ENCODE data around the gene CA6. TPM values are rescaled to one million over a fixed set of nuclear protein-coding genes. Genes with fewer than 3 reads are reported as not detected.
"Not testable (repeated sequence)": the region's sequence is repeated elsewhere in the genome, so short reads cannot be mapped to it uniquely, and the experiment has no call there.

The CA6 gene
- total RNA-seq, 3 donors from 2014 or later, result not detected

GRCh38 chr1:9020305-9020704, 74.6 kb downstream of the CA6 start:
- Histone ChIP-seq H3K4me3 (no peak overlapping the region), H3K27ac (no peak overlapping the region), H3K9me3 (no peaks in the 10 kb centered on the region), H3K36me3 (no peaks in the 10 kb centered on the region), H3K4me1 (no peaks in the 10 kb centered on the region), H3K27me3 (no peaks in the 10 kb centered on the region)
- TF ChIP-seq POLR2AphosphoS5 (IDR thresholded peaks at IDR 0.05) (no peak), POLR2A (IDR thresholded peaks at IDR 0.05) (no peak), CTCF (IDR thresholded peaks at IDR 0.05) (no peak)
- intact Hi-C loops (cut with DNase I; ENCODE audit: low total_unique reads), result no loop called here
- no peak for DNase-seq (ENCODE audit: low spot score in 2 of 2)

- intact Hi-C loops (cut with DNase I; ENCODE audit: low total_unique reads); H3K27me3 ChIP-seq; H3K27ac ChIP-seq; DNase-seq (ENCODE audit: low spot score in 2 of 2); H3K9me3 ChIP-seq; H3K36me3 ChIP-seq; H3K4me1 ChIP-seq; H3K4me3 ChIP-seq: not testable (repeated sequence)
These were observed 76.5 kb downstream of the CA6 start for GRCh38 chr1:9022026-9022738.

GRCh38 chr1:9022773-9023172, 77.1 kb downstream of the CA6 start:
- no peaks in the 10 kb centered on the region for H3K4me1 ChIP-seq
- intact Hi-C loops (cut with DNase I; ENCODE audit: low total_unique reads), result no loop called here
- TF ChIP-seq POLR2AphosphoS5 (IDR thresholded peaks at IDR 0.05) (no peak), POLR2A (IDR thresholded peaks at IDR 0.05) (no peak), CTCF (IDR thresholded peaks at IDR 0.05) (no peak)

More at GRCh38 chr1:9022773-9023172, 77.1 kb downstream of the CA6 start:
- no peaks in the 10 kb centered on the region for H3K9me3 ChIP-seq
- H3K36me3 ChIP-seq, result no peaks in the 10 kb centered on the region
- DNase-seq (ENCODE audit: low spot score in 2 of 2), result no peak
- no peak overlapping the region for H3K27ac ChIP-seq
- H3K27me3 ChIP-seq, result no peaks in the 10 kb centered on the region
- H3K4me3 ChIP-seq, result no peak overlapping the region

Other genes with a start within 250 kb of the CA6 start
- 100 to 1,000 TPM in 2 of 3 donors, 10 to 100 TPM in 1; 65.8 to 166 (median 123) TPM for gene RERE, start 128.2 kb upstream of the CA6 start, total RNA-seq
- 100 to 1,000 TPM; 400 to 717 (median 589) TPM for gene ENO1, start 67.2 kb upstream of the CA6 start, total RNA-seq
- not detected for gene SLC2A7, start 80.6 kb downstream of the CA6 start, total RNA-seq
- 1 to 10 TPM; 2.3 to 2.8 (median 2.7) TPM for gene SLC2A5, start 123.8 kb downstream of the CA6 start, total RNA-seq
- gene GPR157, start 183.2 kb downstream of the CA6 start, total RNA-seq, result 10 to 100 TPM in 1 of 3 donors, 1 to 10 TPM in 2; 4.3 to 11.7 (median 9.2) TPM

Measured in breast epithelium (tissue), 4 donors.